ENCODE results near the gene NCKAP1.

GRCh38 chr2:182920631-182921056 is 117.6 kb downstream of the NCKAP1 start:
- TF ChIP-seq CTCF (IDR thresholded peaks at IDR 0.05) (no peak), SIN3A (IDR thresholded peaks at IDR 0.05; ENCODE audit: borderline replicate concordance, low read depth, low read length) (no peak)

Measured in SK-N-SH (cell line).